ENCODE measurements around the gene MORN4.

The MORN4 gene

DNA sequence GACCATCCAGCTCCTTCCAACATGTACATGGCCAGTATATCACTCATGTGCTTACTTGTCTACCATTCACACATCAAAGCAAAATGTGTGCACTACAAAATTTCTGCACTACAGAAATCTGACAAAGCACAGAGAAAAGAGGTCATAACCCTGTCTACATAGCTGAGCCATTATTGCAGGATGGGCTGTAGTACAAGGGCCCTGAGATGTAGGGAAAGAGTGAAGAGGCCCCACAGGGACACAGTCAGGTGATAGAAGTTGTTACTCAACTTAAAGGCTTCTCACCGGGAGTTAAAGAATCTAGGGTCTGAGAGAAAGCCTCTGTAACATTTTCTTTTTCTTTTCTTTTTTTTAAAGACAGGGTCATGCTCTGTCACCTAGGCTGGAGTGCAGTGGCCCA lies 36.3 kb upstream of the MORN4 start:
- H3K4me3 ChIP-seq (ENCODE audit: low read length), result no peak overlapping the region
- no peak for DNase-seq (ENCODE audit: low read depth)
- TF ChIP-seq CTCF (IDR thresholded peaks at IDR 0.05; ENCODE audit: insufficient read depth, low read depth, low read length, missing control alignments), result no peak

GRCh38 chr10:97667463-97667862 lies 34.2 kb upstream of the MORN4 start:
- H3K4me3 ChIP-seq (ENCODE audit: low read length), result no peak overlapping the region
- TF ChIP-seq CTCF (IDR thresholded peaks at IDR 0.05; ENCODE audit: insufficient read depth, low read depth, low read length, missing control alignments), result no peak
- DNase-seq (ENCODE audit: low read depth), result no peak

DNA sequence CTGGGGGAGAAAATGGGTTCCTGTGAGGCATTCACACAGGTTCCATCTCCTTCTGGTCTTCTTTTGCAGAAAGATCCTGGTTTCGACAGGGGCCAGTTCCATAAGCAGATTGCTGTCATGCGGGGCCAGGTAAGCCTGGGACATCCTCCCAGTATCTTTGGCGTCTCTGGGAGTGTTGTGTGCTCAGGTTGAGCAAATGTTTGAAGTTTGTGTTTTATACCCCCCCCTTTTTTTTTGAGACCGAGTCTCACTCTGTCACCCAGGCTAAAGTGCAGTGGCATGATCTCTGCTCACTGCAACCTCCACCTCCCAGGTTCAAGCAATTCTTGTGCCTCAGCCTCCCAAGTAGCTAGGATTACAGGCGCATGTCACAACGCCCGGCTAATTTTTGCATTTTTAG lies 33.7 kb upstream of the MORN4 start:
- TF ChIP-seq CTCF (IDR thresholded peaks at IDR 0.05; ENCODE audit: insufficient read depth, low read depth, low read length, missing control alignments), result no peak
- DNase-seq (ENCODE audit: low read depth), result no peak
- no peak overlapping the region for H3K4me3 ChIP-seq (ENCODE audit: low read length)

DNA sequence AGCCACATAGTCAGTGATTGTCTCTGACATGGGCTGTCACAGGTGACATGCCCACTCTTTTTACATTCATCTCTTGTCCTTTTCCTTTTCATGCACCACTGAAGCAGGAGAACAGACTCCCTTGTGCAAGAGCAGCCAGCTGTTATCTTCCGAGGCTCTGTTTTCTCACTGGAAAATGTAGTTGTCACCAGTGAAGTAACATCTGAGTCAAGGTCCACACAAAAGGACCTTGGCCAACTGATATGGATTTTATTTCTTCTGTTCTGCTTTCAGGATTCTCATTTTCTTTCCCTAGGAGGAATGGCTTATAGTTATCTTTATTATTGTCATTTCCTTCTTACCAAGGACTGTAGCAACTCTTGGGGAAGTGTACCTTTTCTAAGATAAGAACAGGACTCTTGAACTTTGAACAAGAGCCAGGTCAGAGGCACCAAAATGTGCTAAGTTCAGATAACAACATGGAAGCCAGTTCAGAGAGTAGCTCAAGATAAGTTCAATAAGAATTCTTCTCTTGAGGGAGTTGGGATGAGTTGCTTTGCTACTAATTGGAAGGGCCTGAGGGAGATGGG lies 31.1 kb upstream of the MORN4 start:
- DNase-seq (ENCODE audit: low read depth), result no peak
- no peak overlapping the region for H3K4me3 ChIP-seq (ENCODE audit: low read length)
- TF ChIP-seq CTCF (IDR thresholded peaks at IDR 0.05; ENCODE audit: insufficient read depth, low read depth, low read length, missing control alignments), result no peak

DNA sequence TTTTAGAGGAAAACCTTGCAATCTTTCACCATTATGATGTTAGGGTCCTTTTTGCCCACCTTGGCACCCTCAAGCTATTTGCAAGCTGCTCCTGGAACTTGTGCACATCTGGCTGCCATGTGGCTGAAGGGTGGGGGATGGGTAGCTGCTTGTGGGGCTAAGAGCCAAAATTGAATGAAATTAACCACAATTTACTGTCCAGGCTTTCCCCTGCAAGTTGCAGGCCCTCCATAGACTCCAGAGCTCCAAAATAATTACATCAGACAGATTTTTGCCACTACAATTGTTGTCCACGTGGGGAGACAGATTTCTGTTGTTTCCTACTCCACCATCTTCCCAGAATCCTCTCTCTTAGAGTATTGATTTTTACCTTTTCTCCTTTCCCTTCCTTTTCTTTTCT lies 26.3 kb upstream of the MORN4 start:
- TF ChIP-seq CTCF (IDR thresholded peaks at IDR 0.05; ENCODE audit: insufficient read depth, low read depth, low read length, missing control alignments), result no peak
- H3K4me3 ChIP-seq (ENCODE audit: low read length), result no peak overlapping the region
- DNase-seq (ENCODE audit: low read depth), result no peak

DNA sequence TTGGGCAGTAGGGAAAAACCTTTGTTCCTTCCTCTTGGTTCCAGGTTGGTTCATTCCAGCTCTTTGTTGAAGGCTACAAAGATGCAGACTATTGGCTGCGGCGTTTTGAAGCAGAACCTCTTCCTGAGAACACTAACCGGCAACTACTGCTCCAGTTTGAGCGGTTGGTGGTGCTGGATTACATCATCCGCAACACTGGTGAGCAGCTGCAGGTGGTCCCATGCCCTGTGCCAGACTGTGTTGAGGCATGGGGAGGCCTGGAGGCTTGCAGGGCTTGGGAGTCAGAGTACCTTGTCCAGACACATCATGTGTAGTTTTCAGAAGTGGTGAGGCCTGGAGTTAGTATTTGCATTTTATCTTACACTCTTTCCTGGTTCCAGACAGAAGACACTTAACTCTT lies 23.5 kb upstream of the MORN4 start:
- H3K4me3 ChIP-seq (ENCODE audit: low read length), result no peak overlapping the region
- TF ChIP-seq CTCF (IDR thresholded peaks at IDR 0.05; ENCODE audit: insufficient read depth, low read depth, low read length, missing control alignments), result no peak
- no peak for DNase-seq (ENCODE audit: low read depth)

- no peak overlapping the region for H3K4me3 ChIP-seq (ENCODE audit: low read length)
- TF ChIP-seq CTCF (IDR thresholded peaks at IDR 0.05; ENCODE audit: insufficient read depth, low read depth, low read length, missing control alignments), result no peak
- peak; percentile 100 for DNase-seq (ENCODE audit: low read depth)
These were observed 18.5 kb upstream of the MORN4 start for GRCh38 chr10:97651773-97652172.
